Mesendoderm (in vitro differentiated cells): ENCODE data around the gene LMO1. TPM values are rescaled to one million over a fixed set of nuclear protein-coding genes. Genes with fewer than 3 reads are reported as not detected.

Experiments
- DNase-seq: peaks from one replicate; pipeline ENCODE4 v3.0.0; 2013
- H2AK5ac ChIP-seq: 2 replicates; pipeline ENCODE4 v1.6.1; 2013; ENCODE audit warnings: low read length, inconsistent platforms
- H2BK120ac ChIP-seq: 2 replicates; pipeline ENCODE4 v1.6.1; 2013; ENCODE audit warnings: low read depth, mild to moderate bottlenecking, low read length, moderate library complexity, mixed read lengths
- H2BK15ac ChIP-seq: replicated peaks from 2 replicates; pipeline ENCODE4 v1.6.1; 2013; ENCODE audit warnings: low read depth, mild to moderate bottlenecking, moderate library complexity
- H2BK5ac ChIP-seq: 2 replicates; pipeline ENCODE4 v1.6.1; 2013; ENCODE audit warnings: low read length, inconsistent platforms
- H3K18ac ChIP-seq: 2 replicates; pipeline ENCODE4 v1.6.1; 2013; ENCODE audit warnings: mild to moderate bottlenecking, low read length, mixed read lengths
- H3K23ac ChIP-seq: one replicate; pipeline ENCODE4 v1.6.1; 2013; ENCODE audit warnings: low read length
- H3K27ac ChIP-seq: 2 replicates; pipeline ENCODE4 v1.5.1; 2013; ENCODE audit warnings: low read depth, mild to moderate bottlenecking, inconsistent platforms, low read length, moderate library complexity
- H3K27me3 ChIP-seq: 2 replicates; pipeline ENCODE4 v1.6.1; 2013; ENCODE audit warnings: low read length, control low read depth, mild to moderate bottlenecking, inconsistent platforms; ENCODE audit not compliant: insufficient read depth, poor library complexity
- H3K36me3 ChIP-seq: 2 replicates; pipeline ENCODE4 v1.6.1; 2013; ENCODE audit warnings: low read length, inconsistent platforms; ENCODE audit not compliant: control insufficient read depth, insufficient read depth
- H3K4ac ChIP-seq: one replicate; pipeline ENCODE4 v1.6.1; 2013; ENCODE audit warnings: low read depth, mild to moderate bottlenecking, low read length, moderate library complexity
- H3K4me1 ChIP-seq: 2 replicates; pipeline ENCODE4 v1.6.1; 2013; ENCODE audit warnings: low read depth, low read length, inconsistent platforms; ENCODE audit not compliant: control insufficient read depth
- H3K4me2 ChIP-seq: 2 replicates; pipeline ENCODE4 v1.6.1; 2013; ENCODE audit warnings: low read length
- H3K4me3 ChIP-seq: 2 replicates; pipeline ENCODE4 v1.5.1; 2013; ENCODE audit warnings: mild to moderate bottlenecking, low read length
- H3K56ac ChIP-seq: one replicate; pipeline ENCODE4 v1.6.1; 2013; ENCODE audit warnings: low read length
- H3K79me1 ChIP-seq: 2 replicates; pipeline ENCODE4 v1.6.1; 2013; ENCODE audit warnings: low read length, inconsistent platforms
- H3K79me2 ChIP-seq: 2 replicates; pipeline ENCODE4 v1.6.1; 2013; ENCODE audit warnings: mild to moderate bottlenecking, low read length; ENCODE audit not compliant: control insufficient read depth, insufficient read depth
- H3K9ac ChIP-seq: 2 replicates; pipeline ENCODE4 v1.6.1; 2013; ENCODE audit warnings: low read length, inconsistent platforms
- H4K5ac ChIP-seq: one replicate; pipeline ENCODE4 v1.6.1; 2013; ENCODE audit warnings: low read length
- H4K8ac ChIP-seq: one replicate; pipeline ENCODE4 v1.6.1; 2013; ENCODE audit warnings: low read depth, mild to moderate bottlenecking, control low read depth, low read length, moderate library complexity
- WGBS: extraction: QIAGEN DNeasy Blood & Tissue Kit; methylation state at CpG from one replicate; pipeline ENCODE4 v1.1.7; 2013; ENCODE audit warnings: low lambda C conversion rate, missing lambda C conversion rate; ENCODE audit not compliant: insufficient coverage; ENCODE audit errors: extremely low coverage; 5-methylcytosine and 5-hydroxymethylcytosine counted together
- polyA plus RNA-seq, 2 experiments: library from polyadenylated mRNA; stranded (reverse); fragments of 200-250 nt; gene quantifications; one replicate each; pipeline ENCODE4 v1.2.3, GENCODE V29; 2013

The LMO1 gene
- 0.65 TPM for polyA plus RNA-seq (2013, experiment 1 of 2)
- polyA plus RNA-seq (2013, experiment 2 of 2) = 0.59 TPM

DNA sequence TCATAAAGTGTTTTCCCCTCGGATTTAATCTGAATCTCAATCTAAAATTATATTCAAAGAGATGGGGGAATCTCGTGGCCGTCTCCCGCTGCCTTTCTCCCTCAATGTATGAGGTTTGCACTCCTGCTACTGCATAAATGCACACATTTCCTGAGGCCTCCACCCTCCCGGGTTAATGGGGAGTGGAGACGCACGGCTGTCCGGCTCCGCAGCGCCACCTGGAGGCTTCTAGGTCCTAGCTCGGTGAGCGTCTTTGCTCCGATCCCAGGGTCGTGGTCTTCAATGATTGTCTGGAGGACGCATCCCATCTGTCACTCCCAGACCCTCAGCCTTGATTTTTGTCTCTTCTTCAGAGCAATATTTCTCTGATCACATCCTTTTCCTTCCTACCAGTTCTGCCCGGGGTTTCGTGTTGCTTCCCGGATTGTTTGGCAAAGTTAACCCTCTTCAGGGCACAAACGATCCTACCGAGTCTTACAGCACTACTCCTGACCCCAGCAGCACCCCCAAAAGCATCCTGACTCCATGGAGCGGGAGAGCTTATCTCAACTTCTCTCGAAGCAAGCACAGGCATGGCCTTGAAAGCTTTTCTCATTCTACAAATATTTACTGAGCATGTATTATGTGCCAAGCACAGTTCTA lies at the start of gene LMO1:
Gene LMO1, minus strand, starts transcription at position 110 of the 642 bp plus-strand sequence. CDS start 516 bp downstream, outside the sequence.
- Histone ChIP-seq H3K56ac (peak within 1 kb of the TSS; percentile 71), H3K27me3 (peaks cover 34% of the 10 kb centered on the region), H4K8ac (no peak within 1 kb of the TSS), H2BK120ac (no peak within 1 kb of the TSS), H3K79me1 (no peaks in the 10 kb centered on the region), H3K4ac (no peak within 1 kb of the TSS), H2AK5ac (no peak within 1 kb of the TSS), H3K4me2 (peak within 1 kb of the TSS; percentile 55), H3K18ac (peak within 1 kb of the TSS; percentile 9), H3K4me1 (peaks cover 2% of the 10 kb centered on the region), H4K5ac (no peak within 1 kb of the TSS), H3K36me3 (no peaks in the 10 kb centered on the region), H3K9ac (peak within 1 kb of the TSS; percentile 39), H3K79me2 (no peaks in the 10 kb centered on the region), H3K23ac (no peak within 1 kb of the TSS), H3K27ac (no peak within 1 kb of the TSS), H3K4me3 (peak within 1 kb of the TSS; percentile 15), H2BK5ac (no peak within 1 kb of the TSS), H2BK15ac (no peak within 1 kb of the TSS)
- no CpG with 5 or more reads among the region's 22 CpGs for WGBS
- peak; percentile 79 for DNase-seq

DNA sequence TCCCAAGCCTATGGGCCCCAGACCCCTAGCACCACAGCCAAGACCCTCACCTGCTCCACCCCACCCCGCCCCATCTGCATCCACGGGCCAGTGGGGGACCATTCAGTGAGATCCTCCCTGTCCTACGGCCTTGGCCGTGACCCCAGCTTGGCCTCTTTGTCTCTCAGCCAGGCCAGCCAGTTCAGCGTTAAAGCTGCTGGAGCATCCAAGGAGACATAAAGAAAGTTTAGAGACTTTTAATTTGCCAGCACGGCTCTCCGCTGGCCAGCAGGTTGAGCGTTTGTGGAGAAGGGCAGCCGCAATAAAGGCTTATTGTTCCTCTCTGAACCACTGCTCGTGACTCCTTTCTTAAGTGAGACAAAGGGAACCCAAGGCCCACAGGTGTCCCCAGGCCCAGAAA lies 49.3 kb upstream of the LMO1 start:
- Histone ChIP-seq H3K18ac (no peak overlapping the region), H3K4me1 (no peaks in the 10 kb centered on the region), H2BK15ac (no peak overlapping the region), H3K4ac (no peak overlapping the region), H3K79me2 (no peaks in the 10 kb centered on the region), H4K8ac (no peak overlapping the region), H3K9ac (no peak overlapping the region), H2BK120ac (no peak overlapping the region), H3K36me3 (no peaks in the 10 kb centered on the region), H3K4me3 (no peak overlapping the region), H3K79me1 (no peaks in the 10 kb centered on the region), H2AK5ac (no peak overlapping the region), H4K5ac (no peak overlapping the region), H2BK5ac (no peak overlapping the region), H3K56ac (no peak overlapping the region), H3K27ac (no peak overlapping the region), H3K4me2 (no peak overlapping the region), H3K23ac (no peak overlapping the region), H3K27me3 (no peaks in the 10 kb centered on the region)
- no CpG with 5 or more reads among the region's 10 CpGs for WGBS
- no peak for DNase-seq

GRCh38 chr11:8311366-8311765 lies 47.7 kb upstream of the LMO1 start:
- Histone ChIP-seq H3K79me2 (no peaks in the 10 kb centered on the region), H3K4me2 (no peak overlapping the region), H3K4ac (no peak overlapping the region), H3K4me1 (no peaks in the 10 kb centered on the region), H4K8ac (no peak overlapping the region), H2AK5ac (no peak overlapping the region), H4K5ac (no peak overlapping the region), H3K36me3 (no peaks in the 10 kb centered on the region), H3K27me3 (no peaks in the 10 kb centered on the region), H3K79me1 (no peaks in the 10 kb centered on the region), H3K56ac (no peak overlapping the region), H3K18ac (no peak overlapping the region), H2BK15ac (no peak overlapping the region), H3K4me3 (no peak overlapping the region), H2BK5ac (no peak overlapping the region), H2BK120ac (no peak overlapping the region), H3K27ac (no peak overlapping the region), H3K9ac (no peak overlapping the region), H3K23ac (no peak overlapping the region)
- no CpG with 5 or more reads among the region's 10 CpGs for WGBS
- DNase-seq = no peak

DNA sequence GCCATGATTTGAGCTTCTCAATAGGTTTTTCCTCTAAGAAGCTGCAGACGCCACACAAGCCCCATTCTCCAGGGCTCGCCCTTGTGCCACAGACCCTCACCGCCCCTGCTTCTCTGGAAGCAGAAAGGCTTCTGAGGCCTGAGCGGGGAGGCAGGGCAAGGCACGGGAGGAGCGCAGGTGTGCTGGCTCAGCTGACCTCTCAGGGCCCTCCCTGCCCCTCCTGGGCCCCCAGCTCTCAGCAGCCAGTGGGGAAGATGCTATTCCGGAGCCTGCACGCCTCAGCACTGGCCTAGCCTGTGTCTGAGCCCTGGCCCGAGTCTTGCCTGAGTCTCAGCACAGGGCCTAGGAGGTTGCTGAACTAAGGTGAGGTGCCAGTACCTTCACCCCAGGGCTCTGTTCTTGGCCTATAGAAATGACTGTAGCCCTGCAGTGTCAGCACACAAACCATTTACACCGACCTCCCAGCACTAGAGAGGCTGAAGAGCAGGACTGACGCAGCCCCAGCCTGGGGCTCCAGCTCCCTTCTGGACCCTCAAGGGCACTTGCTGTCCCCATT lies 47.1 kb upstream of the LMO1 start:
- no CpG with 5 or more reads among the region's 11 CpGs for WGBS
- no peak overlapping the region for H2AK5ac ChIP-seq
- no peak overlapping the region for H3K56ac ChIP-seq
- H3K4me1 ChIP-seq = no peaks in the 10 kb centered on the region
- no peaks in the 10 kb centered on the region for H3K79me1 ChIP-seq
- H2BK5ac ChIP-seq = no peak overlapping the region
- H3K23ac ChIP-seq = no peak overlapping the region
- H3K79me2 ChIP-seq = no peaks in the 10 kb centered on the region
- no peaks in the 10 kb centered on the region for H3K27me3 ChIP-seq
- H4K8ac ChIP-seq = no peak overlapping the region
- no peak overlapping the region for H3K4me2 ChIP-seq
- H3K4me3 ChIP-seq = no peak overlapping the region
- no peak overlapping the region for H3K9ac ChIP-seq
- H4K5ac ChIP-seq = no peak overlapping the region
- H3K18ac ChIP-seq = no peak overlapping the region
- no peak for DNase-seq
- H3K27ac ChIP-seq = no peak overlapping the region
- no peaks in the 10 kb centered on the region for H3K36me3 ChIP-seq
- no peak overlapping the region for H2BK15ac ChIP-seq
- H3K4ac ChIP-seq = no peak overlapping the region
- no peak overlapping the region for H2BK120ac ChIP-seq

GRCh38 chr11:8309862-8310261 lies 46.2 kb upstream of the LMO1 start:
- H2BK5ac ChIP-seq = no peak overlapping the region
- no peak overlapping the region for H4K8ac ChIP-seq
- no peak overlapping the region for H3K56ac ChIP-seq
- no CpG with 5 or more reads among the region's 3 CpGs for WGBS
- H2BK15ac ChIP-seq = no peak overlapping the region
- no peaks in the 10 kb centered on the region for H3K36me3 ChIP-seq
- no peak overlapping the region for H3K4me2 ChIP-seq
- no peak overlapping the region for H2BK120ac ChIP-seq
- no peaks in the 10 kb centered on the region for H3K79me2 ChIP-seq
- H4K5ac ChIP-seq = no peak overlapping the region
- no peaks in the 10 kb centered on the region for H3K79me1 ChIP-seq
- H2AK5ac ChIP-seq = no peak overlapping the region
- no peak overlapping the region for H3K4me3 ChIP-seq
- no peaks in the 10 kb centered on the region for H3K4me1 ChIP-seq
- no peak overlapping the region for H3K23ac ChIP-seq
- DNase-seq = no peak
- no peaks in the 10 kb centered on the region for H3K27me3 ChIP-seq
- H3K27ac ChIP-seq = no peak overlapping the region
- no peak overlapping the region for H3K18ac ChIP-seq
- H3K4ac ChIP-seq = no peak overlapping the region
- no peak overlapping the region for H3K9ac ChIP-seq

GRCh38 chr11:8309311-8309710 lies 45.6 kb upstream of the LMO1 start:
- H3K4me1 ChIP-seq = no peaks in the 10 kb centered on the region
- H4K8ac ChIP-seq = no peak overlapping the region
- no peak for DNase-seq
- no peak overlapping the region for H3K27ac ChIP-seq
- no peaks in the 10 kb centered on the region for H3K79me1 ChIP-seq
- no CpG with 5 or more reads among the region's 9 CpGs for WGBS
- H3K4me3 ChIP-seq = no peak overlapping the region
- no peak overlapping the region for H3K4me2 ChIP-seq
- H3K79me2 ChIP-seq = no peaks in the 10 kb centered on the region
- no peak overlapping the region for H3K9ac ChIP-seq
- H3K36me3 ChIP-seq = no peaks in the 10 kb centered on the region
- no peak overlapping the region for H2BK5ac ChIP-seq
- no peak overlapping the region for H2BK120ac ChIP-seq
- no peak overlapping the region for H3K4ac ChIP-seq
- no peak overlapping the region for H4K5ac ChIP-seq
- no peaks in the 10 kb centered on the region for H3K27me3 ChIP-seq
- no peak overlapping the region for H3K18ac ChIP-seq
- no peak overlapping the region for H2BK15ac ChIP-seq
- H3K23ac ChIP-seq = no peak overlapping the region
- no peak overlapping the region for H2AK5ac ChIP-seq
- H3K56ac ChIP-seq = no peak overlapping the region
